DOHH2 (cell line): ENCODE measurements around the gene ARHGEF1.

Source experiments
- H3F3A ChIP-seq: fragments of 200-600 bp; sonication (generic), shearing (Covaris generic); 2 replicates; pipeline ENCODE4 v1.6.0; 2016; ENCODE audit warnings: antibody characterized with exemption, mild to moderate bottlenecking; ENCODE audit not compliant: control insufficient read depth, insufficient read depth
- H3K27ac ChIP-seq: fragments of 200-600 bp; sonication (generic); 2 replicates; pipeline ENCODE4 v1.5.1; 2014; ENCODE audit warnings: low read depth, mild to moderate bottlenecking, low read length, moderate library complexity
- H3K27me3 ChIP-seq: fragments of 200-600 bp; sonication (generic); 2 replicates; pipeline ENCODE4 v1.6.1; 2014; ENCODE audit warnings: mild to moderate bottlenecking, low read length, mixed read lengths; ENCODE audit not compliant: control insufficient read depth
- H3K36me3 ChIP-seq: fragments of 200-600 bp; sonication (generic); 2 replicates; pipeline ENCODE4 v1.6.1; 2014; ENCODE audit warnings: mild to moderate bottlenecking, low read length, moderate library complexity, mixed read lengths; ENCODE audit not compliant: control insufficient read depth
- H3K4me1 ChIP-seq: fragments of 200-600 bp; sonication (generic); 2 replicates; pipeline ENCODE4 v1.6.1; 2014; ENCODE audit warnings: mild to moderate bottlenecking, low read length, mixed read lengths; ENCODE audit not compliant: control insufficient read depth
- H3K4me2 ChIP-seq: fragments of 200-600 bp; sonication (generic); 2 replicates; pipeline ENCODE4 v1.6.0; 2014; ENCODE audit warnings: mild to moderate bottlenecking, low read length, moderate library complexity
- H3K4me3 ChIP-seq: fragments of 200-600 bp; sonication (generic); 2 replicates; pipeline ENCODE4 v1.5.1; 2014; ENCODE audit warnings: mild to moderate bottlenecking, low read length, mixed read lengths
- H3K79me2 ChIP-seq: fragments of 200-600 bp; sonication (generic); 2 replicates; pipeline ENCODE4 v1.6.1; 2014; ENCODE audit warnings: mild to moderate bottlenecking, low read length, mixed read lengths; ENCODE audit not compliant: control insufficient read depth
- H3K9me2 ChIP-seq: fragments of 200-600 bp; sonication (generic); replicated peaks from 2 replicates; pipeline ENCODE4 v1.6.1; 2014; ENCODE audit warnings: mild to moderate bottlenecking, low read length, mixed read lengths; ENCODE audit not compliant: control insufficient read depth
- H3K9me3 ChIP-seq: fragments of 200-600 bp; sonication (generic); 2 replicates; pipeline ENCODE4 v1.6.1; 2014; ENCODE audit warnings: antibody characterized with exemption, low read length, mixed read lengths; ENCODE audit not compliant: control insufficient read depth, insufficient read depth
- H4K20me1 ChIP-seq: fragments of 200-600 bp; sonication (generic); 2 replicates; pipeline ENCODE4 v1.6.0; 2014; ENCODE audit warnings: low read depth, mild to moderate bottlenecking, antibody characterized with exemption, low read length, moderate library complexity; ENCODE audit not compliant: control insufficient read depth, insufficient read depth
- CTCF ChIP-seq: fragments of 200-600 bp; sonication (generic); IDR thresholded peaks from one replicate; pipeline ENCODE4 v1.5.1; 2014; ENCODE audit warnings: antibody characterized with exemption, mild to moderate bottlenecking, low read depth, low read length; ENCODE audit not compliant: poor library complexity, severe bottlenecking
- EZH2phosphoT487 ChIP-seq: fragments of 200-600 bp; sonication (generic); IDR thresholded peaks from 2 replicates; pipeline ENCODE4 v1.6.1; 2017; ENCODE audit warnings: borderline replicate concordance, mild to moderate bottlenecking, antibody characterized with exemption, low read length, moderate library complexity, mixed read lengths

The ARHGEF1 gene

GRCh38 chr19:41869374-41869955 is 13.5 kb upstream of the ARHGEF1 start:
- peak overlapping the region; percentile 29; the same call in 1 of the 2 replicates for H3K4me3 ChIP-seq
- H3K9me3 ChIP-seq = no peaks in the 10 kb centered on the region
- peaks cover 8% of the 10 kb centered on the region; the same call in 1 of the 2 replicates for H4K20me1 ChIP-seq
- peaks cover 84% of the 10 kb centered on the region for H3K36me3 ChIP-seq
- H3K27ac ChIP-seq = peak overlapping the region; percentile 99
- H3F3A ChIP-seq = peaks cover 83% of the 10 kb centered on the region
- TF ChIP-seq EZH2phosphoT487 (no peak), CTCF (no peak)
- H3K4me2 ChIP-seq = peak overlapping the region; percentile 59
- no peaks in the 10 kb centered on the region for H3K9me2 ChIP-seq
- H3K27me3 ChIP-seq = no peaks in the 10 kb centered on the region
- peaks cover 98% of the 10 kb centered on the region for H3K4me1 ChIP-seq
- peaks cover 44% of the 10 kb centered on the region for H3K79me2 ChIP-seq

GRCh38 chr19:41870401-41870873 is 12.5 kb upstream of the ARHGEF1 start:
- Histone ChIP-seq H3K9me3 (no peaks in the 10 kb centered on the region), H3K79me2 (peaks cover 35% of the 10 kb centered on the region), H3K4me2 (peak overlapping the region; percentile 59), H3K36me3 (peaks cover 74% of the 10 kb centered on the region), H4K20me1 (0 out of 2 replicates have a peak, but pooled peaks cover 5% of the 10 kb centered on the region), H3K4me1 (peaks cover 96% of the 10 kb centered on the region), H3F3A (peaks cover 79% of the 10 kb centered on the region), H3K4me3 (peak overlapping the region; percentile 28; the same call in 1 of the 2 replicates), H3K27ac (peak overlapping the region; percentile 99), H3K27me3 (no peaks in the 10 kb centered on the region), H3K9me2 (no peaks in the 10 kb centered on the region)
- no peak for TF ChIP-seq EZH2phosphoT487
- TF ChIP-seq CTCF = no peak

GRCh38 chr19:41871573-41872383 is 11.2 kb upstream of the ARHGEF1 start:
- 0 out of 2 replicates have a peak, but pooled peaks cover 5% of the 10 kb centered on the region for H4K20me1 ChIP-seq

More at GRCh38 chr19:41871573-41872383, 11.2 kb upstream of the ARHGEF1 start:
- H3K27ac ChIP-seq = peak overlapping the region; percentile 99
- no peaks in the 10 kb centered on the region for H3K9me2 ChIP-seq
- H3F3A ChIP-seq = peaks cover 86% of the 10 kb centered on the region
- TF ChIP-seq EZH2phosphoT487 (no peak), CTCF (no peak)
- peaks cover 68% of the 10 kb centered on the region for H3K36me3 ChIP-seq
- no peaks in the 10 kb centered on the region for H3K27me3 ChIP-seq
- H3K4me2 ChIP-seq = peak overlapping the region; percentile 42
- peaks cover 24% of the 10 kb centered on the region for H3K79me2 ChIP-seq
- H3K4me1 ChIP-seq = peaks cover 98% of the 10 kb centered on the region
- H3K4me3 ChIP-seq = peak overlapping the region; percentile 1; the same call in 1 of the 2 replicates
- no peaks in the 10 kb centered on the region for H3K9me3 ChIP-seq
